HepG2 (cell line): ENCODE data around the gene ZNF581.

Source experiments
- ISL2 ChIP-seq: sonication (generic); formaldehyde crosslinking; IDR thresholded peaks from 2 replicates; pipeline ENCODE4 v1.5.0; 2020; ENCODE audit warnings: missing genetic modification reagents
- JUN ChIP-seq: sonication (generic); formaldehyde crosslinking; IDR thresholded peaks from 2 replicates; pipeline ENCODE4 v1.4.0; 2020; ENCODE audit warnings: mild to moderate bottlenecking, missing genetic modification reagents
- ZFP1 ChIP-seq: IDR thresholded peaks from 2 replicates; pipeline ENCODE4 v1.6.1; 2016
- ZFX ChIP-seq: sonication (generic); formaldehyde crosslinking; IDR thresholded peaks from 2 replicates; pipeline ENCODE4 v1.4.0; 2020; ENCODE audit warnings: mild to moderate bottlenecking, low read depth, missing genetic modification reagents, moderate library complexity
- ZNF235 ChIP-seq: sonication (generic); formaldehyde crosslinking; IDR thresholded peaks from 2 replicates; pipeline ENCODE4 v1.8.1; 2023; ENCODE audit warnings: mild to moderate bottlenecking, missing genetic modification reagents, borderline replicate concordance
- ZNF24 ChIP-seq: fragments of 450-650 bp; IDR thresholded peaks from 2 replicates; pipeline ENCODE4 v1.6.1; 2017; ENCODE audit warnings: antibody characterized with exemption, mild to moderate bottlenecking
- ZNF296 ChIP-seq: sonication (generic); formaldehyde crosslinking; conservative IDR thresholded peaks from 2 replicates; pipeline ENCODE4 v1.5.0; 2020; ENCODE audit warnings: mild to moderate bottlenecking, missing genetic modification reagents
- ZNF460 ChIP-seq: sonication (generic); formaldehyde crosslinking; IDR thresholded peaks from 2 replicates; pipeline ENCODE4 v1.5.1; 2020; ENCODE audit warnings: missing genetic modification reagents, mild to moderate bottlenecking, borderline replicate concordance
- ZNF644 ChIP-seq: IDR thresholded peaks from 2 replicates; pipeline ENCODE4 v1.6.1; 2016; ENCODE audit warnings: low read depth
- ZNF775 ChIP-seq: sonication (generic); formaldehyde crosslinking; IDR thresholded peaks from 2 replicates; pipeline ENCODE4 v1.4.0; 2020; ENCODE audit warnings: missing genetic modification reagents, mild to moderate bottlenecking, moderate library complexity, borderline replicate concordance
- TF ChIP-seq, protein P1 (sequence below), 2 experiments: IDR thresholded peaks; 2 replicates each; pipeline ENCODE4 v1.6.1; 2011 to 2012; ENCODE audit warnings: low read length in 2 of 2, borderline replicate concordance in 1 of 2, low read depth in 1 of 2, mild to moderate bottlenecking in 1 of 2, moderate library complexity in 1 of 2

DNA sequence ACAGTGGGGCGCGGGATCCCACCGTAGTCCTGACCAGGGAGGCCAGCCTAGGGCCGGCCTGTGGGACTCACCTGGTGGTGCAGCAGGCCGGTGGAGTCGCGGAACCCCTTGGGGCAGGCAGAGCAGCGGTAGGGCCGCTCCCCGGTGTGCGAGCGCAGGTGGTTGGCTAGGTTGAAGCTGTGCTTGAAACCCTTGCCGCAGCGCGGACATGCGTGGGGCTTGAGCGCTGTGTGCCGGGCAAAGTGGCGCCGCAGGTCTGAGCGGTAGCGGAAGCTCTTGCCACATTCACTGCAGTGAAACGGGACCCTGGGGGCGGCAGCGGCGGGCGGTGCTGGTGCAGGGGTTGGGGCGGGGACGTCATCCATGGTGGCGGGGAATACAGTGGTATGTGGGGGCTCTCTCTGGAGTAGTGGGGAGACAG is 45.9 kb upstream of the ZNF581 start:
- TF ChIP-seq ZFP1 (CRISPR knock-in tag) = no peak
- TF ChIP-seq JUN = no peak
- no peak for TF ChIP-seq ZNF775 (CRISPR knock-in tag)
- no peak for TF ChIP-seq ZNF460 (CRISPR knock-in tag)
- TF ChIP-seq, protein P1, sequence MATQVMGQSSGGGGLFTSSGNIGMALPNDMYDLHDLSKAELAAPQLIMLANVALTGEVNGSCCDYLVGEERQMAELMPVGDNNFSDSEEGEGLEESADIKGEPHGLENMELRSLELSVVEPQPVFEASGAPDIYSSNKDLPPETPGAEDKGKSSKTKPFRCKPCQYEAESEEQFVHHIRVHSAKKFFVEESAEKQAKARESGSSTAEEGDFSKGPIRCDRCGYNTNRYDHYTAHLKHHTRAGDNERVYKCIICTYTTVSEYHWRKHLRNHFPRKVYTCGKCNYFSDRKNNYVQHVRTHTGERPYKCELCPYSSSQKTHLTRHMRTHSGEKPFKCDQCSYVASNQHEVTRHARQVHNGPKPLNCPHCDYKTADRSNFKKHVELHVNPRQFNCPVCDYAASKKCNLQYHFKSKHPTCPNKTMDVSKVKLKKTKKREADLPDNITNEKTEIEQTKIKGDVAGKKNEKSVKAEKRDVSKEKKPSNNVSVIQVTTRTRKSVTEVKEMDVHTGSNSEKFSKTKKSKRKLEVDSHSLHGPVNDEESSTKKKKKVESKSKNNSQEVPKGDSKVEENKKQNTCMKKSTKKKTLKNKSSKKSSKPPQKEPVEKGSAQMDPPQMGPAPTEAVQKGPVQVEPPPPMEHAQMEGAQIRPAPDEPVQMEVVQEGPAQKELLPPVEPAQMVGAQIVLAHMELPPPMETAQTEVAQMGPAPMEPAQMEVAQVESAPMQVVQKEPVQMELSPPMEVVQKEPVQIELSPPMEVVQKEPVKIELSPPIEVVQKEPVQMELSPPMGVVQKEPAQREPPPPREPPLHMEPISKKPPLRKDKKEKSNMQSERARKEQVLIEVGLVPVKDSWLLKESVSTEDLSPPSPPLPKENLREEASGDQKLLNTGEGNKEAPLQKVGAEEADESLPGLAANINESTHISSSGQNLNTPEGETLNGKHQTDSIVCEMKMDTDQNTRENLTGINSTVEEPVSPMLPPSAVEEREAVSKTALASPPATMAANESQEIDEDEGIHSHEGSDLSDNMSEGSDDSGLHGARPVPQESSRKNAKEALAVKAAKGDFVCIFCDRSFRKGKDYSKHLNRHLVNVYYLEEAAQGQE (IDR thresholded peaks at IDR 0.05; ENCODE audit: borderline replicate concordance in 1 of 2, low read depth in 1 of 2, low read length in 2 of 2) = no peak
- no peak for TF ChIP-seq ZNF296
- no peak for TF ChIP-seq ZNF235 (CRISPR knock-in tag)
- TF ChIP-seq ZFX (CRISPR knock-in tag) = no peak
- no peak for TF ChIP-seq ISL2 (CRISPR knock-in tag)
- no peak for TF ChIP-seq ZNF24
- no peak for TF ChIP-seq ZNF644 (CRISPR knock-in tag)
